GM23338 (cell line): Measurements from ENCODE around the gene MTCL1. TPM values are rescaled to one million over a fixed set of nuclear protein-coding genes. Genes with fewer than 3 reads are reported as not detected.

ENCODE experiments used
- ATAC-seq: fragments of 200-7000 bp; cut with Tn5 transposase; 3 replicates; pipeline ENCODE4 v1.9.1; 2020
- DNase-seq: peaks from one replicate; pipeline ENCODE4 v3.0.0-alpha.2; 2015; ENCODE audit warnings: low spot score
- H2AFZ ChIP-seq: fragments of 200-600 bp; sonication (generic); 2 replicates; pipeline ENCODE4 v1.8.0; 2016; ENCODE audit warnings: antibody characterized with exemption, mild to moderate bottlenecking, moderate library complexity
- H3F3A ChIP-seq: fragments of 200-600 bp; sonication (generic); replicated peaks from 2 replicates; pipeline ENCODE4 v1.8.0; 2017; ENCODE audit warnings: antibody characterized with exemption, mixed run types, low read depth
- H3K27ac ChIP-seq: fragments of 200-600 bp; sonication (generic); 2 replicates; pipeline ENCODE4 v1.6.1; 2016; ENCODE audit warnings: low read depth
- H3K27me3 ChIP-seq: fragments of 200-600 bp; sonication (generic); 2 replicates; pipeline ENCODE4 v1.8.0; 2016; ENCODE audit warnings: mild to moderate bottlenecking, mixed run types, moderate library complexity; ENCODE audit not compliant: insufficient read depth
- H3K36me3 ChIP-seq: fragments of 200-600 bp; sonication (generic); 2 replicates; pipeline ENCODE4 v1.8.0; 2016; ENCODE audit warnings: mild to moderate bottlenecking; ENCODE audit not compliant: insufficient read depth
- H3K4me1 ChIP-seq: fragments of 200-600 bp; sonication (generic); 2 replicates; pipeline ENCODE4 v1.8.0; 2016; ENCODE audit warnings: mild to moderate bottlenecking, moderate library complexity; ENCODE audit not compliant: insufficient read depth
- H3K4me2 ChIP-seq: fragments of 200-600 bp; sonication (generic); 2 replicates; pipeline ENCODE4 v1.7.1; 2017; ENCODE audit warnings: mixed run types
- H3K4me3 ChIP-seq: fragments of 200-600 bp; sonication (generic); 2 replicates; pipeline ENCODE4 v1.6.1; 2016; ENCODE audit warnings: mixed run types
- H3K79me2 ChIP-seq: fragments of 200-600 bp; sonication (generic); replicated peaks from 2 replicates; pipeline ENCODE4 v1.8.0; 2017; ENCODE audit warnings: mild to moderate bottlenecking; ENCODE audit not compliant: insufficient read depth
- H3K9me2 ChIP-seq: fragments of 200-600 bp; sonication (generic); 2 replicates; pipeline ENCODE4 v1.8.0; 2017; ENCODE audit not compliant: insufficient read depth
- H4K20me1 ChIP-seq: fragments of 200-600 bp; sonication (generic); replicated peaks from 2 replicates; pipeline ENCODE4 v1.8.0; 2017; ENCODE audit warnings: mild to moderate bottlenecking; ENCODE audit not compliant: insufficient read depth
- H3K27ac Mint-ChIP-seq: 2 replicates; pipeline ENCODE4 v1.8.0; 2020; ENCODE audit warnings: inconsistent platforms, mild to moderate bottlenecking, moderate library complexity, mixed read lengths
- H3K27me3 Mint-ChIP-seq: 3 replicates; pipeline ENCODE4 v1.8.0; 2022; ENCODE audit warnings: low read depth, mild to moderate bottlenecking, moderate library complexity, mixed read lengths, inconsistent platforms; ENCODE audit not compliant: insufficient read depth, poor library complexity
- H3K36me3 Mint-ChIP-seq: 3 replicates; pipeline ENCODE4 v1.8.0; 2021; ENCODE audit warnings: low read depth, mild to moderate bottlenecking, inconsistent platforms, moderate library complexity, mixed read lengths
- H3K4me1 Mint-ChIP-seq: 3 replicates; pipeline ENCODE4 v1.8.0; 2020; ENCODE audit warnings: mild to moderate bottlenecking, inconsistent platforms, mixed read lengths
- H3K4me3 Mint-ChIP-seq: 3 replicates; pipeline ENCODE4 v1.8.0; 2021; ENCODE audit warnings: moderate library complexity, mild to moderate bottlenecking, inconsistent platforms, mixed read lengths
- H3K9me3 Mint-ChIP-seq: 3 replicates; pipeline ENCODE4 v1.8.0; 2020; ENCODE audit warnings: moderate library complexity, mild to moderate bottlenecking, inconsistent platforms, mixed read lengths
- CREB1 ChIP-seq: fragments of 250-450 bp; sonication (Bioruptor Pico); IDR thresholded peaks from 2 replicates; pipeline ENCODE4 v1.5.0; 2020; ENCODE audit warnings: low read depth, mild to moderate bottlenecking, moderate library complexity
- EZH2 ChIP-seq: fragments of 200-600 bp; sonication (generic); IDR thresholded peaks from one replicate; pipeline ENCODE4 v1.8.0; 2017; ENCODE audit warnings: antibody characterized with exemption, mild to moderate bottlenecking, low read depth; ENCODE audit not compliant: unreplicated experiment
- EZH2phosphoT487 ChIP-seq: fragments of 200-600 bp; sonication (generic); IDR thresholded peaks from one replicate; pipeline ENCODE4 v1.8.1; 2018; ENCODE audit warnings: antibody characterized with exemption; ENCODE audit not compliant: unreplicated experiment
- NANOG ChIP-seq: IDR thresholded peaks from 2 replicates; pipeline ENCODE4 v1.6.1; 2016; ENCODE audit warnings: antibody characterized with exemption, borderline replicate concordance
- POLR2AphosphoS5 ChIP-seq: IDR thresholded peaks from 2 replicates; pipeline ENCODE4 v1.6.1; 2016; ENCODE audit warnings: antibody characterized with exemption, low read depth
- STAT1 ChIP-seq: IDR thresholded peaks from one replicate; pipeline ENCODE4 v1.6.1; 2016; ENCODE audit warnings: antibody characterized with exemption; ENCODE audit not compliant: unreplicated experiment
- ZNF114 ChIP-seq: fragments of 250-450 bp; sonication (Bioruptor Pico); IDR thresholded peaks from 2 replicates; pipeline ENCODE4 v1.5.0; 2020; ENCODE audit warnings: mild to moderate bottlenecking, moderate library complexity
- ZNF331 ChIP-seq: fragments of 250-450 bp; sonication (Bioruptor Pico); IDR thresholded peaks from 2 replicates; pipeline ENCODE4 v1.5.0; 2020; ENCODE audit warnings: low read depth, mild to moderate bottlenecking, moderate library complexity
- polyA plus RNA-seq: library from polyadenylated mRNA; unstranded; fragments of >200 nt; fragmentation: Nextera tagmentation; extraction: Ambion mirVana; gene quantifications from 2 replicates; pipeline ENCODE4 v1.2.1, GENCODE V29; 2016
- total RNA-seq: library from RNA; depleted of rRNA; stranded (reverse); fragments of >200 nt; shearing (Covaris generic); gene quantifications from 2 replicates; pipeline ENCODE4 v1.2.3, GENCODE V29; 2014
- TF ChIP-seq, protein P1 (sequence below): IDR thresholded peaks from 2 replicates; pipeline ENCODE4 v1.6.1; 2016; ENCODE audit warnings: antibody characterized with exemption
- TF ChIP-seq, protein P2 (sequence below): IDR thresholded peaks from one replicate; pipeline ENCODE4 v1.6.1; 2018; ENCODE audit warnings: antibody characterized with exemption; ENCODE audit not compliant: unreplicated experiment
- TF ChIP-seq, protein P3 (sequence below), 2 experiments: fragments of 200-600 bp in 1 of 2; sonication (generic) in 1 of 2; conservative IDR thresholded peaks; 2 replicates each; pipeline versions ENCODE4 v1.5.1 to v1.6.1; 2016 to 2017; ENCODE audit warnings: antibody characterized with exemption in 2 of 2, low read depth in 2 of 2, mild to moderate bottlenecking in 2 of 2, moderate library complexity in 1 of 2
- TF ChIP-seq, protein P4 (sequence below): fragments of 250-450 bp; sonication (Bioruptor Pico); IDR thresholded peaks from 2 replicates; pipeline ENCODE4 v1.5.0; 2020; ENCODE audit warnings: mild to moderate bottlenecking, moderate library complexity

Gene MTCL1
- total and polyA plus RNA-seq, 2 experiments from 2014 or later, result 14.4 to 45.0 TPM

DNA sequence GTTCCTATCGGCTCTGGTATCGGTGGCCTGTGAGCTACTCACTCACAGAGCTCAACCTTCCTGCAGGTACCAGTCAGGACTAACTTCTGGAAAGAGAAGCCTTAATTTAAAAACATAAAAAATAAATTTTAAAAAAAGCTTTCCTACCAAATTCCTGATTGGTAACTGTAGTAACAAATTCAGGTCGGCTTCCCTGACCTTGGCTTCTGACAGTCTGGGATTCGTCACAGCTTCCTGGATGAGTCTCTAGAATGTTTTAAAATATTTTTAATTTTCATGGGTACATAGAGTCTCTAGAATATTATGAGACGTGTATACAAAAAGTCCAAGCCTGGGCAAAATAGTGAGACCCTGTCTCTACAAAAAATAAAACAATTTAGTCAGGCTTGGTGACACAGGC, 45.0 kb upstream of the MTCL1 start:
- peaks cover 11% of the 10 kb centered on the region for H3K27me3 Mint-ChIP-seq
- no peak for ATAC-seq
- H3K36me3 Mint-ChIP-seq, result no peaks in the 10 kb centered on the region
- Histone ChIP-seq H2AFZ (peak overlapping the region; percentile 87; the same call in 1 of the 2 replicates), H3F3A (no peaks in the 10 kb centered on the region; the same call in 1 of the 2 replicates), H3K36me3 (no peaks in the 10 kb centered on the region), H3K9me2 (no peaks in the 10 kb centered on the region), H4K20me1 (no peaks in the 10 kb centered on the region), H3K79me2 (no peaks in the 10 kb centered on the region), H3K4me2 (no peak overlapping the region), H3K27me3 (no peaks in the 10 kb centered on the region), H3K4me3 (no peak overlapping the region), H3K27ac (no peak overlapping the region), H3K4me1 (peaks cover 27% of the 10 kb centered on the region)
- H3K4me3 Mint-ChIP-seq, result no peak overlapping the region
- peaks cover 36% of the 10 kb centered on the region for H3K4me1 Mint-ChIP-seq
- no peak overlapping the region for H3K27ac Mint-ChIP-seq
- DNase-seq, result no peak
- TF ChIP-seq CREB1 (CRISPR knock-in tag) (no peak), ZNF331 (CRISPR knock-in tag) (no peak), POLR2AphosphoS5 (no peak), EZH2 (no peak), NANOG (no peak), EZH2phosphoT487 (no peak), ZNF114 (CRISPR knock-in tag) (no peak), STAT1 (no peak)
- TF ChIP-seq, protein P1, sequence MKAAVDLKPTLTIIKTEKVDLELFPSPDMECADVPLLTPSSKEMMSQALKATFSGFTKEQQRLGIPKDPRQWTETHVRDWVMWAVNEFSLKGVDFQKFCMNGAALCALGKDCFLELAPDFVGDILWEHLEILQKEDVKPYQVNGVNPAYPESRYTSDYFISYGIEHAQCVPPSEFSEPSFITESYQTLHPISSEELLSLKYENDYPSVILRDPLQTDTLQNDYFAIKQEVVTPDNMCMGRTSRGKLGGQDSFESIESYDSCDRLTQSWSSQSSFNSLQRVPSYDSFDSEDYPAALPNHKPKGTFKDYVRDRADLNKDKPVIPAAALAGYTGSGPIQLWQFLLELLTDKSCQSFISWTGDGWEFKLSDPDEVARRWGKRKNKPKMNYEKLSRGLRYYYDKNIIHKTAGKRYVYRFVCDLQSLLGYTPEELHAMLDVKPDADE, result no peak
- TF ChIP-seq, protein P2, sequence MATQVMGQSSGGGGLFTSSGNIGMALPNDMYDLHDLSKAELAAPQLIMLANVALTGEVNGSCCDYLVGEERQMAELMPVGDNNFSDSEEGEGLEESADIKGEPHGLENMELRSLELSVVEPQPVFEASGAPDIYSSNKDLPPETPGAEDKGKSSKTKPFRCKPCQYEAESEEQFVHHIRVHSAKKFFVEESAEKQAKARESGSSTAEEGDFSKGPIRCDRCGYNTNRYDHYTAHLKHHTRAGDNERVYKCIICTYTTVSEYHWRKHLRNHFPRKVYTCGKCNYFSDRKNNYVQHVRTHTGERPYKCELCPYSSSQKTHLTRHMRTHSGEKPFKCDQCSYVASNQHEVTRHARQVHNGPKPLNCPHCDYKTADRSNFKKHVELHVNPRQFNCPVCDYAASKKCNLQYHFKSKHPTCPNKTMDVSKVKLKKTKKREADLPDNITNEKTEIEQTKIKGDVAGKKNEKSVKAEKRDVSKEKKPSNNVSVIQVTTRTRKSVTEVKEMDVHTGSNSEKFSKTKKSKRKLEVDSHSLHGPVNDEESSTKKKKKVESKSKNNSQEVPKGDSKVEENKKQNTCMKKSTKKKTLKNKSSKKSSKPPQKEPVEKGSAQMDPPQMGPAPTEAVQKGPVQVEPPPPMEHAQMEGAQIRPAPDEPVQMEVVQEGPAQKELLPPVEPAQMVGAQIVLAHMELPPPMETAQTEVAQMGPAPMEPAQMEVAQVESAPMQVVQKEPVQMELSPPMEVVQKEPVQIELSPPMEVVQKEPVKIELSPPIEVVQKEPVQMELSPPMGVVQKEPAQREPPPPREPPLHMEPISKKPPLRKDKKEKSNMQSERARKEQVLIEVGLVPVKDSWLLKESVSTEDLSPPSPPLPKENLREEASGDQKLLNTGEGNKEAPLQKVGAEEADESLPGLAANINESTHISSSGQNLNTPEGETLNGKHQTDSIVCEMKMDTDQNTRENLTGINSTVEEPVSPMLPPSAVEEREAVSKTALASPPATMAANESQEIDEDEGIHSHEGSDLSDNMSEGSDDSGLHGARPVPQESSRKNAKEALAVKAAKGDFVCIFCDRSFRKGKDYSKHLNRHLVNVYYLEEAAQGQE, result no peak
- TF ChIP-seq, protein P3, sequence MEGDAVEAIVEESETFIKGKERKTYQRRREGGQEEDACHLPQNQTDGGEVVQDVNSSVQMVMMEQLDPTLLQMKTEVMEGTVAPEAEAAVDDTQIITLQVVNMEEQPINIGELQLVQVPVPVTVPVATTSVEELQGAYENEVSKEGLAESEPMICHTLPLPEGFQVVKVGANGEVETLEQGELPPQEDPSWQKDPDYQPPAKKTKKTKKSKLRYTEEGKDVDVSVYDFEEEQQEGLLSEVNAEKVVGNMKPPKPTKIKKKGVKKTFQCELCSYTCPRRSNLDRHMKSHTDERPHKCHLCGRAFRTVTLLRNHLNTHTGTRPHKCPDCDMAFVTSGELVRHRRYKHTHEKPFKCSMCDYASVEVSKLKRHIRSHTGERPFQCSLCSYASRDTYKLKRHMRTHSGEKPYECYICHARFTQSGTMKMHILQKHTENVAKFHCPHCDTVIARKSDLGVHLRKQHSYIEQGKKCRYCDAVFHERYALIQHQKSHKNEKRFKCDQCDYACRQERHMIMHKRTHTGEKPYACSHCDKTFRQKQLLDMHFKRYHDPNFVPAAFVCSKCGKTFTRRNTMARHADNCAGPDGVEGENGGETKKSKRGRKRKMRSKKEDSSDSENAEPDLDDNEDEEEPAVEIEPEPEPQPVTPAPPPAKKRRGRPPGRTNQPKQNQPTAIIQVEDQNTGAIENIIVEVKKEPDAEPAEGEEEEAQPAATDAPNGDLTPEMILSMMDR (conservative IDR thresholded peaks at IDR 0.05; ENCODE audit: low read depth in 2 of 2), result no peak
- TF ChIP-seq, protein P4, sequence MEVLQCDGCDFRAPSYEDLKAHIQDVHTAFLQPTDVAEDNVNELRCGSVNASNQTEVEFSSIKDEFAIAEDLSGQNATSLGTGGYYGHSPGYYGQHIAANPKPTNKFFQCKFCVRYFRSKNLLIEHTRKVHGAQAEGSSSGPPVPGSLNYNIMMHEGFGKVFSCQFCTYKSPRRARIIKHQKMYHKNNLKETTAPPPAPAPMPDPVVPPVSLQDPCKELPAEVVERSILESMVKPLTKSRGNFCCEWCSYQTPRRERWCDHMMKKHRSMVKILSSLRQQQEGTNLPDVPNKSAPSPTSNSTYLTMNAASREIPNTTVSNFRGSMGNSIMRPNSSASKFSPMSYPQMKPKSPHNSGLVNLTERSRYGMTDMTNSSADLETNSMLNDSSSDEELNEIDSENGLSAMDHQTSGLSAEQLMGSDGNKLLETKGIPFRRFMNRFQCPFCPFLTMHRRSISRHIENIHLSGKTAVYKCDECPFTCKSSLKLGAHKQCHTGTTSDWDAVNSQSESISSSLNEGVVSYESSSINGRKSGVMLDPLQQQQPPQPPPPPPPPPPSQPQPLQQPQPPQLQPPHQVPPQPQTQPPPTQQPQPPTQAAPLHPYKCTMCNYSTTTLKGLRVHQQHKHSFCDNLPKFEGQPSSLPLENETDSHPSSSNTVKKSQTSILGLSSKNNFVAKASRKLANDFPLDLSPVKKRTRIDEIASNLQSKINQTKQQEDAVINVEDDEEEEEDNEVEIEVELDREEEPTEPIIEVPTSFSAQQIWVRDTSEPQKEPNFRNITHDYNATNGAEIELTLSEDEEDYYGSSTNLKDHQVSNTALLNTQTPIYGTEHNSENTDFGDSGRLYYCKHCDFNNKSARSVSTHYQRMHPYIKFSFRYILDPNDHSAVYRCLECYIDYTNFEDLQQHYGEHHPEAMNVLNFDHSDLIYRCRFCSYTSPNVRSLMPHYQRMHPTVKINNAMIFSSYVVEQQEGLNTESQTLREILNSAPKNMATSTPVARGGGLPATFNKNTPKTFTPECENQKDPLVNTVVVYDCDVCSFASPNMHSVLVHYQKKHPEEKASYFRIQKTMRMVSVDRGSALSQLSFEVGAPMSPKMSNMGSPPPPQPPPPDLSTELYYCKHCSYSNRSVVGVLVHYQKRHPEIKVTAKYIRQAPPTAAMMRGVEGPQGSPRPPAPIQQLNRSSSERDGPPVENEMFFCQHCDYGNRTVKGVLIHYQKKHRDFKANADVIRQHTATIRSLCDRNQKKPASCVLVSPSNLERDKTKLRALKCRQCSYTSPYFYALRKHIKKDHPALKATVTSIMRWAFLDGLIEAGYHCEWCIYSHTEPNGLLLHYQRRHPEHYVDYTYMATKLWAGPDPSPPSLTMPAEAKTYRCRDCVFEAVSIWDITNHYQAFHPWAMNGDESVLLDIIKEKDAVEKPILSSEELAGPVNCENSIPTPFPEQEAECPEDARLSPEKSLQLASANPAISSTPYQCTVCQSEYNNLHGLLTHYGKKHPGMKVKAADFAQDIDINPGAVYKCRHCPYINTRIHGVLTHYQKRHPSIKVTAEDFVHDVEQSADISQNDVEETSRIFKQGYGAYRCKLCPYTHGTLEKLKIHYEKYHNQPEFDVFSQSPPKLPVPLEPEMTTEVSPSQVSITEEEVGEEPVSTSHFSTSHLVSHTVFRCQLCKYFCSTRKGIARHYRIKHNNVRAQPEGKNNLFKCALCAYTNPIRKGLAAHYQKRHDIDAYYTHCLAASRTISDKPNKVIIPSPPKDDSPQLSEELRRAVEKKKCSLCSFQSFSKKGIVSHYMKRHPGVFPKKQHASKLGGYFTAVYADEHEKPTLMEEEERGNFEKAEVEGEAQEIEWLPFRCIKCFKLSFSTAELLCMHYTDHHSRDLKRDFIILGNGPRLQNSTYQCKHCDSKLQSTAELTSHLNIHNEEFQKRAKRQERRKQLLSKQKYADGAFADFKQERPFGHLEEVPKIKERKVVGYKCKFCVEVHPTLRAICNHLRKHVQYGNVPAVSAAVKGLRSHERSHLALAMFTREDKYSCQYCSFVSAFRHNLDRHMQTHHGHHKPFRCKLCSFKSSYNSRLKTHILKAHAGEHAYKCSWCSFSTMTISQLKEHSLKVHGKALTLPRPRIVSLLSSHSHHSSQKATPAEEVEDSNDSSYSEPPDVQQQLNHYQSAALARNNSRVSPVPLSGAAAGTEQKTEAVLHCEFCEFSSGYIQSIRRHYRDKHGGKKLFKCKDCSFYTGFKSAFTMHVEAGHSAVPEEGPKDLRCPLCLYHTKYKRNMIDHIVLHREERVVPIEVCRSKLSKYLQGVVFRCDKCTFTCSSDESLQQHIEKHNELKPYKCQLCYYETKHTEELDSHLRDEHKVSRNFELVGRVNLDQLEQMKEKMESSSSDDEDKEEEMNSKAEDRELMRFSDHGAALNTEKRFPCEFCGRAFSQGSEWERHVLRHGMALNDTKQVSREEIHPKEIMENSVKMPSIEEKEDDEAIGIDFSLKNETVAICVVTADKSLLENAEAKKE (CRISPR knock-in tag), result no peak
- H3K9me3 Mint-ChIP-seq, result no peaks in the 10 kb centered on the region
